ENCODE measurements around the gene ELK3. TPM values are rescaled to one million over a fixed set of nuclear protein-coding genes. Genes with fewer than 3 reads are reported as not detected.

Gene ELK3
- total and polyA plus RNA-seq, 9 of the 15 experiments (the other 6 are each of a cell fraction or from before 2014, with no cell fraction given), result 1.5 to 5.5 (median 2.9) TPM

DNA sequence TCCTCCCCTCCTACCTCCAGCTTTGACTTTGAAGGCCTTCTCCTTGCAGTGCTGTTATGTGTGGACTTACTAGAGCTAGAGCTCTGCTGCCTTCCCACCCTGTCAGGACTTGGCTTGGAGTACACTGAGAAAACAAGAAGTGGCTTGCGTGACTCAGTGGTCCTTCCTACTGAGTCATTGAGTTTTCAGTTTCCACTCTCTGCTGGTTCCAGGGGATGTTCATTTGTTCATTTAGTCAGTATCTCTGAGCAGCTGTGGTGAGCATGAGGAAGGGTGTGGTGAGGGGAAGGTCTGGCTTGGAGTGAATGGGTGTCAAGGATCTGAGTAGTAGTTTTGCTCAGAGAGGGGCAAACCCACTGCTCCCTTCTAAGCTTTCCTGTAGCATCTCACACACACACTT lies 17.2 kb upstream of the ELK3 start:
- WGBS (ENCODE audit: insufficient coverage, low coverage, missing lambda C conversion rate), result 17% methylated on average over 1 of the region's 1 CpG
- POLR2A ChIA-PET, result interaction anchor here (1.9 kb wide), 1 partner anchor 13 kb away, joined by 5 read pairs; no protein-coding TSS in a partner anchor

More for the DNA sequence above, 17.2 kb upstream of the ELK3 start:
- H3K27ac ChIP-seq (ENCODE audit: extremely low read depth, low read depth, low read length), result no peak overlapping the region
- peaks cover 7 to 19% of the 10 kb centered on the region in 2 experiments; a peak in 3 of 5 replicates for H3K27me3 ChIP-seq (ENCODE audit: control insufficient read depth in 2 of 2, insufficient read depth in 2 of 2, low read length in 2 of 2)
- DNase-seq (ENCODE audit: extremely low read depth in 1 of 4, low spot score in 3 of 4) (no peak), ATAC-seq (no peak), FAIRE-seq (no peak)
- H3K4me2 ChIP-seq (ENCODE audit: insufficient read depth, low read length), result no peak overlapping the region
- TF ChIP-seq GATAD2A (IDR thresholded peaks at IDR 0.05) (no peak), PHF20 (IDR thresholded peaks at IDR 0.05; ENCODE audit: partially characterized antibody) (no peak), NCOR1 (IDR thresholded peaks at IDR 0.05) (no peak), ZBTB11 (CRISPR knock-in tag; IDR thresholded peaks at IDR 0.05) (no peak), ETV1 (tag; conservative IDR thresholded peaks at IDR 0.05; ENCODE audit: low read depth) (no peak), HNRNPL (IDR thresholded peaks at IDR 0.05; ENCODE audit: low read depth, low read length) (no peak), JUND (IDR thresholded peaks at IDR 0.05; ENCODE audit: borderline replicate concordance, low read depth, low read length) (no peak), JUND (tag; IDR thresholded peaks at IDR 0.05; ENCODE audit: borderline replicate concordance, low read depth, low read length) (no peak), NFYB (IDR thresholded peaks at IDR 0.05; ENCODE audit: extremely low read depth, insufficient read length) (no peak), RBM14 (IDR thresholded peaks at IDR 0.05; ENCODE audit: borderline replicate concordance, insufficient read depth, low read depth, low read length) (no peak), HDAC2 (IDR thresholded peaks at IDR 0.05) (no peak), TBL1XR1 (IDR thresholded peaks at IDR 0.05; ENCODE audit: low read length in 2 of 2) (no peak), SREBF1 (IDR thresholded peaks at IDR 0.05; ENCODE audit: borderline replicate concordance, low read depth, low read length) (no peak)
- TF ChIP-seq, protein P1, sequence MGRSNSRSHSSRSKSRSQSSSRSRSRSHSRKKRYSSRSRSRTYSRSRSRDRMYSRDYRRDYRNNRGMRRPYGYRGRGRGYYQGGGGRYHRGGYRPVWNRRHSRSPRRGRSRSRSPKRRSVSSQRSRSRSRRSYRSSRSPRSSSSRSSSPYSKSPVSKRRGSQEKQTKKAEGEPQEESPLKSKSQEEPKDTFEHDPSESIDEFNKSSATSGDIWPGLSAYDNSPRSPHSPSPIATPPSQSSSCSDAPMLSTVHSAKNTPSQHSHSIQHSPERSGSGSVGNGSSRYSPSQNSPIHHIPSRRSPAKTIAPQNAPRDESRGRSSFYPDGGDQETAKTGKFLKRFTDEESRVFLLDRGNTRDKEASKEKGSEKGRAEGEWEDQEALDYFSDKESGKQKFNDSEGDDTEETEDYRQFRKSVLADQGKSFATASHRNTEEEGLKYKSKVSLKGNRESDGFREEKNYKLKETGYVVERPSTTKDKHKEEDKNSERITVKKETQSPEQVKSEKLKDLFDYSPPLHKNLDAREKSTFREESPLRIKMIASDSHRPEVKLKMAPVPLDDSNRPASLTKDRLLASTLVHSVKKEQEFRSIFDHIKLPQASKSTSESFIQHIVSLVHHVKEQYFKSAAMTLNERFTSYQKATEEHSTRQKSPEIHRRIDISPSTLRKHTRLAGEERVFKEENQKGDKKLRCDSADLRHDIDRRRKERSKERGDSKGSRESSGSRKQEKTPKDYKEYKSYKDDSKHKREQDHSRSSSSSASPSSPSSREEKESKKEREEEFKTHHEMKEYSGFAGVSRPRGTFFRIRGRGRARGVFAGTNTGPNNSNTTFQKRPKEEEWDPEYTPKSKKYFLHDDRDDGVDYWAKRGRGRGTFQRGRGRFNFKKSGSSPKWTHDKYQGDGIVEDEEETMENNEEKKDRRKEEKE (IDR thresholded peaks at IDR 0.05; ENCODE audit: borderline replicate concordance in 1 of 2, control insufficient read depth in 1 of 2, low read depth in 2 of 2, low read length in 1 of 2), result no peak
- no peaks in the 10 kb centered on the region for H4K20me1 ChIP-seq (replicated peaks; ENCODE audit: control insufficient read depth, insufficient read depth, low read length)
- H3K36me3 ChIP-seq (ENCODE audit: control insufficient read depth, insufficient read depth, low read length), result no peaks in the 10 kb centered on the region
- CTCF ChIA-PET (ENCODE audit: low intra/inter-chr PET ratio), result no interaction called here
- H3K9me3 ChIP-seq (replicated peaks; ENCODE audit: control insufficient read depth, insufficient read depth, low read depth, low read length), result no peaks in the 10 kb centered on the region
- in situ Hi-C loops (cut with MboI), result no loop called here
- no peak overlapping the region for H3K9ac ChIP-seq (ENCODE audit: insufficient read depth in 1 of 2, low read depth in 2 of 2, low read length in 2 of 2)
- no peaks in the 10 kb centered on the region for H3K79me2 ChIP-seq (ENCODE audit: control insufficient read depth, insufficient read depth, low read length)
- no peaks in the 10 kb centered on the region for H3K4me1 ChIP-seq (replicated peaks in 1 of 2; ENCODE audit: control insufficient read depth in 2 of 2, insufficient read depth in 2 of 2, low read length in 2 of 2)
- H3K4me3 ChIP-seq, result no peak overlapping the region
- no TSS peak for BruUV-seq (replicated peaks)
- no peaks in the 10 kb centered on the region for H3K9me1 ChIP-seq (ENCODE audit: control insufficient read depth, insufficient read depth, low read length)
- no peak overlapping the region for H2AFZ ChIP-seq (ENCODE audit: low read depth, low read length)
- intact Hi-C loops (cut with micrococcal nuclease), result no loop called here
